ENCODE results near the gene TSPAN3. TPM values are rescaled to one million over a fixed set of nuclear protein-coding genes. Genes with fewer than 3 reads are reported as not detected.

TSPAN3 gene
- total and polyA plus RNA-seq, 4 experiments from 2014 or later, result 13.3 to 35.9 (median 25.0) TPM

GRCh38 chr15:77018796-77019505 is 52.0 kb downstream of the TSPAN3 start:
- Histone ChIP-seq H3K36me3 (ENCODE audit: insufficient read depth, low read length) (peaks cover 52% of the 10 kb centered on the region), H3K27ac (ENCODE audit: low read depth, low read length) (peak overlapping the region; percentile 25), H3K9me3 (ENCODE audit: control insufficient read depth in 1 of 2, low read length in 2 of 2) (no peaks in the 10 kb centered on the region), H3K4me3 (ENCODE audit: low read length in 2 of 2) (no peak overlapping the region), H3K27me3 (ENCODE audit: insufficient read depth, low read length) (no peaks in the 10 kb centered on the region), H3K4me1 (ENCODE audit: insufficient read depth, low read length) (peaks cover 100% of the 10 kb centered on the region)
- Mint-ChIP-seq H3K27ac (peak overlapping the region in 6 of 7 donors; percentile 57 to 100 (median 87)), H3K9me3 (no peaks in the 10 kb centered on the region), H3K4me1 (peaks cover 39 to 98% (median 72%) of the 10 kb centered on the region in 4 donors), H3K27me3 (no peaks in the 10 kb centered on the region), H3K4me3 (peak overlapping the region in 3 of 8 donors; percentile 15 to 59 (median 43)), H3K36me3 (peaks cover 12 to 51% of the 10 kb centered on the region in 2 donors)
- DNase-seq, result peak in 1 of 5 donors; percentile 25
- ChIA-PET POLR2A (ENCODE audit: partially characterized antibody) (interaction anchor here (1.3 to 17.8 kb wide), 3 partner anchors 16 to 113 kb away, joined by 4 to 472 read pairs (median 4); partner anchors contain the start of genes PSTPIP1 and SCAPER), CTCF (ENCODE audit: partially characterized antibody) (interaction anchor here (1.0 to 1.2 kb wide), 2 partner anchors 39 to 45 kb away, joined by 3 read pairs; no protein-coding TSS in a partner anchor)
- intact Hi-C loops (cut with micrococcal nuclease), result loop anchor here (10.0 kb wide), 1 partner anchor 406 kb away; the partner anchor contains the start of genes HMG20A and PEAK1

GRCh38 chr15:77017761-77018720 is 52.9 kb downstream of the TSPAN3 start:
- peaks cover 44% of the 10 kb centered on the region for H3K36me3 ChIP-seq (ENCODE audit: insufficient read depth, low read length)
- intact Hi-C loops (cut with micrococcal nuclease), result loop anchor here (10.0 kb wide), 1 partner anchor 407 kb away; the partner anchor contains the start of genes HMG20A and PEAK1
- H3K9me3 ChIP-seq (ENCODE audit: control insufficient read depth in 1 of 2, low read length in 2 of 2), result no peaks in the 10 kb centered on the region
- ChIA-PET POLR2A (ENCODE audit: partially characterized antibody) (interaction anchor here (0.9 to 17.8 kb wide), 4 partner anchors 14 to 20 kb away, joined by 3 to 472 read pairs (median 4); partner anchors contain the start of gene PSTPIP1), CTCF (ENCODE audit: partially characterized antibody) (no interaction called here)
- Mint-ChIP-seq H3K27me3 (peaks cover 0 to 2% of the 10 kb centered on the region in 2 donors), H3K36me3 (peaks cover 7 to 52% of the 10 kb centered on the region in 2 donors), H3K9me3 (no peaks in the 10 kb centered on the region), H3K4me3 (peak overlapping the region in 1 of 8 donors; percentile 43), H3K27ac (peak overlapping the region; percentile 70 to 100 (median 82)), H3K4me1 (peaks cover 37 to 98% (median 73%) of the 10 kb centered on the region in 4 donors)
- peak in 1 of 5 donors; percentile 25 for DNase-seq
- no peaks in the 10 kb centered on the region for H3K27me3 ChIP-seq (ENCODE audit: insufficient read depth, low read length)
- H3K4me3 ChIP-seq (ENCODE audit: low read length in 2 of 2), result no peak overlapping the region
- H3K4me1 ChIP-seq (ENCODE audit: insufficient read depth, low read length), result peaks cover 100% of the 10 kb centered on the region
- H3K27ac ChIP-seq (ENCODE audit: low read depth, low read length), result peak overlapping the region; percentile 67

- no peaks in the 10 kb centered on the region for H3K9me3 Mint-ChIP-seq
- H3K4me3 ChIP-seq (ENCODE audit: low read length in 2 of 2), result no peak overlapping the region
- no peaks in the 10 kb centered on the region for H3K27me3 ChIP-seq (ENCODE audit: insufficient read depth, low read length)
- H3K27ac Mint-ChIP-seq, result peak overlapping the region; percentile 42 to 100 (median 80)
- peaks cover 6 to 53% of the 10 kb centered on the region in 2 donors for H3K36me3 Mint-ChIP-seq
- POLR2A ChIA-PET (ENCODE audit: partially characterized antibody), result interaction anchor here (0.9 to 17.8 kb wide), 4 partner anchors 14 to 86 kb away, joined by 3 to 472 read pairs (median 4); partner anchors contain the start of genes PSTPIP1 and RCN2
- H3K27ac ChIP-seq (ENCODE audit: low read depth, low read length), result peak overlapping the region; percentile 67
- no peaks in the 10 kb centered on the region for H3K9me3 ChIP-seq (ENCODE audit: control insufficient read depth in 1 of 2, low read length in 2 of 2)
- H3K27me3 Mint-ChIP-seq, result peaks cover 0 to 2% of the 10 kb centered on the region in 2 donors
- H3K36me3 ChIP-seq (ENCODE audit: insufficient read depth, low read length), result peaks cover 38% of the 10 kb centered on the region
- peaks cover 100% of the 10 kb centered on the region for H3K4me1 ChIP-seq (ENCODE audit: insufficient read depth, low read length)
- H3K4me1 Mint-ChIP-seq, result peaks cover 39 to 98% (median 74%) of the 10 kb centered on the region in 4 donors
- intact Hi-C loops (cut with micrococcal nuclease), result loop anchor here (10.0 kb wide), 1 partner anchor 408 kb away; the partner anchor contains the start of genes HMG20A and PEAK1
- DNase-seq, result no peak
- CTCF ChIA-PET (ENCODE audit: partially characterized antibody), result interaction anchor here (0.8 to 1.8 kb wide), 4 partner anchors 10 to 43 kb away, joined by 3 to 4 read pairs (median 4); no protein-coding TSS in a partner anchor
- no peak overlapping the region for H3K4me3 Mint-ChIP-seq
Measured at GRCh38 chr15:77017091-77017660, 53.7 kb downstream of the TSPAN3 start.

GRCh38 chr15:77016321-77016695 is 54.6 kb downstream of the TSPAN3 start:
- POLR2A ChIA-PET (ENCODE audit: partially characterized antibody), result interaction anchor here (1.3 to 17.8 kb wide), 2 partner anchors 19 to 85 kb away, joined by 3 to 472 read pairs; partner anchors contain the start of genes PSTPIP1 and RCN2
- Mint-ChIP-seq H3K27me3 (peaks cover 0 to 2% of the 10 kb centered on the region in 2 donors), H3K4me3 (no peak overlapping the region), H3K36me3 (peaks cover 4 to 51% of the 10 kb centered on the region in 2 donors), H3K4me1 (peaks cover 41 to 98% (median 72%) of the 10 kb centered on the region in 4 donors), H3K27ac (peak overlapping the region in 6 of 7 donors; percentile 77 to 100 (median 82)), H3K9me3 (no peaks in the 10 kb centered on the region)
- Histone ChIP-seq H3K4me1 (ENCODE audit: insufficient read depth, low read length) (peaks cover 99% of the 10 kb centered on the region), H3K9me3 (ENCODE audit: control insufficient read depth in 1 of 2, low read length in 2 of 2) (no peaks in the 10 kb centered on the region), H3K27ac (ENCODE audit: low read depth, low read length) (peak overlapping the region; percentile 67), H3K4me3 (ENCODE audit: low read length in 2 of 2) (no peak overlapping the region), H3K36me3 (ENCODE audit: insufficient read depth, low read length) (peaks cover 37% of the 10 kb centered on the region), H3K27me3 (ENCODE audit: insufficient read depth, low read length) (no peaks in the 10 kb centered on the region)
- no peak for DNase-seq
- intact Hi-C loops (cut with micrococcal nuclease), result loop anchor here (10.0 kb wide), 1 partner anchor 408 kb away; the partner anchor contains the start of genes HMG20A and PEAK1
- CTCF ChIA-PET (ENCODE audit: partially characterized antibody), result interaction anchor here (0.8 to 1.8 kb wide), 5 partner anchors 7 to 43 kb away, joined by 3 to 4 read pairs (median 3); no protein-coding TSS in a partner anchor

GRCh38 chr15:77015646-77016320 is 55.1 kb downstream of the TSPAN3 start:
- ChIA-PET CTCF (ENCODE audit: partially characterized antibody) (interaction anchor here (1.2 to 1.8 kb wide), 4 partner anchors 8 to 42 kb away, joined by 3 to 4 read pairs (median 4); no protein-coding TSS in a partner anchor), POLR2A (ENCODE audit: partially characterized antibody) (interaction anchor here (0.7 to 17.8 kb wide), 3 partner anchors 18 to 110 kb away, joined by 3 to 472 read pairs (median 3); partner anchors contain the start of genes PSTPIP1, RCN2 and SCAPER)
- Mint-ChIP-seq H3K27ac (peak overlapping the region; percentile 82 to 100 (median 89)), H3K4me3 (peak overlapping the region in 6 of 8 donors; percentile 3 to 71 (median 54)), H3K36me3 (peaks cover 4 to 52% of the 10 kb centered on the region in 2 donors), H3K9me3 (no peaks in the 10 kb centered on the region), H3K4me1 (peaks cover 44 to 98% (median 72%) of the 10 kb centered on the region in 4 donors), H3K27me3 (peaks cover 0 to 2% of the 10 kb centered on the region in 2 donors)
- Histone ChIP-seq H3K27me3 (ENCODE audit: insufficient read depth, low read length) (no peaks in the 10 kb centered on the region), H3K36me3 (ENCODE audit: insufficient read depth, low read length) (peaks cover 32% of the 10 kb centered on the region), H3K4me1 (ENCODE audit: insufficient read depth, low read length) (peaks cover 99% of the 10 kb centered on the region), H3K4me3 (ENCODE audit: low read length in 2 of 2) (peak overlapping the region in 1 of 2 donors; percentile 28), H3K9me3 (ENCODE audit: control insufficient read depth in 1 of 2, low read length in 2 of 2) (no peaks in the 10 kb centered on the region), H3K27ac (ENCODE audit: low read depth, low read length) (peak overlapping the region; percentile 67)
- intact Hi-C loops (cut with micrococcal nuclease), result loop anchor here (10.0 kb wide), 1 partner anchor 409 kb away; the partner anchor contains the start of genes HMG20A and PEAK1
- DNase-seq, result peak in 1 of 5 donors; percentile 39

All from CD4-positive, alpha-beta memory T cell (primary cell).